ENCODE results near the gene EVC.

The EVC gene

DNA sequence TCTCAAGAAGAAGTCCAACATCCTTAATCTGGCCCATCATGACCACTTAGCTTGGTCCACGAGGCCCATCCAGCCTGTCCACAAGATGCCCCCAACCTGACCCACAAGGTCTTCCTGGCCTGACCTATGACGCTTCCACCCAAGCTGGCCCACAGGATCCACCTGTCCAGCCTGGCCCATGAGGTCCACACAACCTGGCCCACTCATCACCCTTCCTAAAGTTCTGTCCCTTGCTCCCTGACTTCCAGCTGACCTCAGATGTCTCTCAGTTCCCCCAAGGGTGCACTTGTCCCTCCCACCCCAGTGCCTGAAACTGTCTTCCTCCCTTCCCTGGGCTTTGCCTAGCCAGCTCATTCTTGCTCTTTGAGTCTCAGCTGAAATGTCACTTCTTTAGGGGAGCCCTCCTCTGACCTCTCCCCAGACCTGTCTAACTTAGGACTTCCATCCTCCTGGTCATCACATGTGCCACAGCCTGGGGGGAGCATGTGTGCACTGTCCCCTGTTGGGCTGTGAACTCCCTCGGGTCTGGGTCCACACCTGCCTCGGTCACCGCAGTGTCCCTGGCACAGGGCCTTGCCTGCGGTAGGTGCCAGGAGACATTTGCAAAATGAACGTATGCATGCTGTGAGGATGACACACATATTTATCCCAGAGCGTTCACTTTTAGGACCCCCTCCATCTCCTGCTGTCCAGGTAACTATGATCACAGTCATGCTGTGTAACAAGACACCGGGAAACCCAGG, 61.7 kb downstream of the EVC start:
- no peak for DNase-seq (ENCODE audit: low read depth)
- no peak for TF ChIP-seq CTCF (IDR thresholded peaks at IDR 0.05; ENCODE audit: low read length, missing control alignments)
- H3K4me3 ChIP-seq (replicated peaks; ENCODE audit: low read depth, low read length) = no peak overlapping the region

GRCh38 chr4:5773271-5773555, 62.2 kb downstream of the EVC start:
- no peak for TF ChIP-seq CTCF (IDR thresholded peaks at IDR 0.05; ENCODE audit: low read length, missing control alignments)
- no peak overlapping the region for H3K4me3 ChIP-seq (replicated peaks; ENCODE audit: low read depth, low read length)
- DNase-seq (ENCODE audit: low read depth) = peak; percentile 26

DNA sequence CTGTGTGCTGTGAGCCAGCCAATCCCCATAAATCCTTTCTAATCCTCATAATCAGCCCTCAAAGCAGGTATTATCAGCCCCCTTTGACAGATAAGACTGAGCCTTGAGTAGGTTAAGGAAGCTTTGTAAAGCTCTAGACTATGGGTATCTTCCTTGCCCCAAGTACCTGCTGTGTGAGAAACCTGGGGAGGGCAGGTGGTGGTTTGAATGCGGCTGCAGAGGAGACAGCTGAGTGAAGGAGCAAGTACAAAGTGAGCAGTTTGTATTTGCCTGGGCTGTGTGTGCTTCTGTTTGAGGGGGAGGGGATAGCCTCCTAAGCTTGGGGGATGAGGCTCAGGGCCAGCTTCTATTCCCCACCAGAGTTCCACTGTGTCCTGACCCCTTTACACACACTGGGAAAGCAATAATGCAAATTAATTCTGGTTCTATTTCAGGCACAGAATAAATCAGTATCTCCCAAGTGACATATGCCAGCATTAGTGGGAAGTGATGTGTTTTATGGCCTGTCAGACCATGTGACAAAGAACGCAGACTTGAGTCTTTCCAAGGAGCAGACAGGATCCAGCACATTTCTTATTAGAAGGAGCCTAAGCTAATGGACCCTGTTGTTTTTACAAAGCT, 63.5 kb downstream of the EVC start:
- no peak for DNase-seq (ENCODE audit: low read depth)
- no peak for TF ChIP-seq CTCF (IDR thresholded peaks at IDR 0.05; ENCODE audit: low read length, missing control alignments)
- H3K4me3 ChIP-seq (replicated peaks; ENCODE audit: low read depth, low read length) = no peak overlapping the region

DNA sequence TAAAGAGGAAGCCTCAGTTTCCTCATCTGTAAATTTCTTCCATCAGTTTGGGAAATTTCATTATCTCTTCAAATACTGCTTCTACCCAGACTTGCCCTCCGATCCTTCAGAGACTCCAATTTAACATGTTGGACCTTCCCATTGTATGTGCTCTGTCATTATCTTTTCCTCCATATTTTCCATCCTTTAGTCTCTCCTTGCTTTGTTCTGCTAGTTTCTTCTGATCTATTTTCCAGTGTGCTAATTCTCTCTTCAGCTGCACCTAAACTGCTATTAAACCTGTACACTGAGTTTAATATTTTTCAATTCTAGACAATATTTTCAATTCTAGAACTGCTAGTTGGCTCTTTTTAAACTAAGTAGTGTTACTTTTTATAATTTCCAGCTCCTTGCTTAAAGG, 65.5 kb downstream of the EVC start:
- no peak for TF ChIP-seq CTCF (IDR thresholded peaks at IDR 0.05; ENCODE audit: low read length, missing control alignments)
- DNase-seq (ENCODE audit: low read depth) = no peak

DNA sequence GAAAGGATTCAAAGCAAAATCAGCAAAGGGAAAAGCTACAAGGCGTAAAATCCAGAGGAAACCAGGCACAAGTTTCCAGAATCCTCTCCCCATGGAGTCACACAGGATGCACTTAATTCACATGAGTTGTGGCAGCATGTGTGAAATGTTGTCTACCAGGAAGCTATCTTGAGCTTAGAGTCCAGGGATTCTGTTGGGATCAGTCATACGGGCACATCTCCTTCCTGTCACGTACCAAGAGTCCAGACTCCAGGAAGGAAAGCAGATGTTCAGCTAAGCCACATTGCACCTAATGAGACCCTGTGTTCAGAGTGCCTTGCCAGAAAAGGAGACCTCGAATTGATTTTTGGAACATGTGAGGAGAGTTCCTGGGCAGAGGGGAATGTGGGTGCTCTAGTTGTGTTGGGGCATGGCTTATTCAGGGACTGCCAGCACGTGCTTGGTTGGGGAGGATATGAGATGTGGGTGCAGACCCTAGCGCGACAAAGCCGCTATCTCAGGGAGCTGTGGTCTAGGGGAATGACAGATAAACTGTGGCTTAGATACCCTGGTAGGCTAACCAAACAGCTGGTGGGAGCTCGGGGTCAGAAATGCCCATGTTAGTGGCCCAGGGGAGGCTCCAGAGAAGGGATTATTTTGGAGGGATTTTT, 70.0 kb downstream of the EVC start:
- TF ChIP-seq CTCF (IDR thresholded peaks at IDR 0.05; ENCODE audit: low read length, missing control alignments) = no peak
- no peak overlapping the region for H3K4me3 ChIP-seq (replicated peaks; ENCODE audit: low read depth, low read length)
- peak; percentile 60 for DNase-seq (ENCODE audit: low read depth)

More for the DNA sequence above, 65.5 kb downstream of the EVC start:
- no peak overlapping the region for H3K4me3 ChIP-seq (replicated peaks; ENCODE audit: low read depth, low read length)

- TF ChIP-seq CTCF (IDR thresholded peaks at IDR 0.05; ENCODE audit: low read length, missing control alignments) = no peak
- no peak for DNase-seq (ENCODE audit: low read depth)
- no peak overlapping the region for H3K4me3 ChIP-seq (replicated peaks; ENCODE audit: low read depth, low read length)
Observed at GRCh38 chr4:5781691-5782090, 70.7 kb downstream of the EVC start.

All from fibroblast of pulmonary artery (primary cell).